UCSD-AML1 (cell line): ENCODE results near the gene ANO6.
A peak's percentile ranks its signal among the peaks of the same experiment; 100 is the strongest.
"Not testable (repeated sequence)": the region's sequence is repeated elsewhere in the genome, so short reads cannot be mapped to it uniquely, and the experiment has no call there.

Experiments
- DNase-seq: peaks from one replicate; lab custom pipeline; 2025; ENCODE audit not compliant: unreplicated experiment; lab: John Stamatoyannopoulos, UW

Gene ANO6

DNA sequence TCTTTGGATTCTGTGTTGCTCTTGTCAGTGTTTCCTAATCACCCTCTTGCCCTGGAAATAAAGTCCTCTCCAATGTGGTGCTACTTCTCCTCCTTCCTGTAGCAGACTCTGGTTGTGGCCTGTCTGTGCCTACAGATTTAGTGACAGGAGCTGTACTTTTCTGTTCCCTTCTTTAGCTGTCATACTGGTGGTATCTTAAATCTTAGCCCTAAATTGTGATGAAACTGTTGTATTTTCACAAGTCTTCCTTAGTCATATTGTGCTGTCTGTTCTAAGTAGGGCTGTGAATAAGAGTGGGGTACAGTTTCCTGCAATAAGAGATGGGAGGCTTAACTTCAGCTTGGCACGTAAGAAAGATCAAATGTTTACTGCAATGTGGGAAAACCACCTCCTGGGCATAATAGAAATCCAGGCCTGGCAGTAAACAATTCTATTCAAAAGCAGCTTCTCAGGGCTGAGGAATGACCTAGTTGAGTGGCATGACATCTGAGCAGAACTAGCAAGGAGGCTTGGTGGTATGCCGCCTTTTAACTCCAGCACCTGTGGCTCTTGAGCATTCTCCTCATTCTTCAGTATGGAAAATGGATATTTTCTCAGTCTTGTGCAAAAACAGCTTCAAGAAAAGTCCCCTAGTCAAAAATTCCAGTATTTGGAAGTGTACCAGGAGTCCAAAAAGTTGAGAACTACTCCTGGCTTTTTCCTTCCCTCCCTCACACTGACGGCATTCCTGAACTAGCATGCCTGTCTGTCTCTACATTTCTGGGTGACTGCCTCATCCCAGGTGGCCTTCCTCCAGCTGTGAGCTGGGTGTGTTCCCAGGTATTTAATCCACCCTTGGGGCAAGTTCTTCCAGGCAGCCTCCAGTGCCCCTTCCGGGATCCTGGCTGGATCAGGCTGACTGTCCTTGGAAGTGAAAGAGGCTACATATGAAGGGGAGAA is 19.5 kb downstream of the ANO6 start:
- no peak for DNase-seq

DNA sequence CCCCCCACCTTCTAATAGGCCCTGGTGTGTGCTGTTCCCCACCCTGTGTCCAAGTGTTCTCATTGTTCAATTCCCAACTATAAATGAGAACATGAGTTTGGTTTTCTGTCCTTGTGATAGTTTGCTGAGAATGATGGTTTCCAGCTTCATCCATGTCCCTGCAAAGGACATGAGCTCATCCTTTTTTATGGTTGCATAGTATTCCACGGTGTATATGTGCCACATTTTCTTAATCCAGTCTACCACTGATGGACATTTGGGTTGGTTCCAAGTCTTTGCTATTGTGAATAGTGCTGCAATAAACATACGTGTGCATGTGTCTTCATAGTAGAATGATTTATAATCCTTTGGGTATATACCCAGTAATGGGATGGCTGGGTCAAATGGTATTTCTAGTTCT is 20.5 kb downstream of the ANO6 start:
- DNase-seq: not testable (repeated sequence)

DNA sequence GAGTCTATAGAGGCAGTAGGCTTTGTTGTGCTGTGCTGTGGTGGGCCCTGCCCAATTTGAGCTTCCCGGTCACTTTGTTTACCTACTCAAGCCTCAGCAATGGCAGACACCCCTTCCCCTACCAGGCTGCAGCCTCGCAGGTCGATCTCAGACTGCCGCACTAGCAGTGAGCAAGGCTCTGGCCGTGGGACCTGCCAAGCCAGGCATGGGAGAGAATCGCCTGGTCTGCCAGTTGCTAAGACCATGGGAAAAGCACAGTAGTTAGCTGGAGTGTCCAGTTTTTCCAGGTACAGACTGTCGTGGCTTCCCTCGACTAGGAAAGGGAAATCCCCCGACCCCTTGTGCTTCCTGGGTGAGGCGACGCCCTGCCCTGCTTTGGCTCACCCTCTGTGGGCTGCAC is 26.3 kb downstream of the ANO6 start:
- DNase-seq: no peak

DNA sequence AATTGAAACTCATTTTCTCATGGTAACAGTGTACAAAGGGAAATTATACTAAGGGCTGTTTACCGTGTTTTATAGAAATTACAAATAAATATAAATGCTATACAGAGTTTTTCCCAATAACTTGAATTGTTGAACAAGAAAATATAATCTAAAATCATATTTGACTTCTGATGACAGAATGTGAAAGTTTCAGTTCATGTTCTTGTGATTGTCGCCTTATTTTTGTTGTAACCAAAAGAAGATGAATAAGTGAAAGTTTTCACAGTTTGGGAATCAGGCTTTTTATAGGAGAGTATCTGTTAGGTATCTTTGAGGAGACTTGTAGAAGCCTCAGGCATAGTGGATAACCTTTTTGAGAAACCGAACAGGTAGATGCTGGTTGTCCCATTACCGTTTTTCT is 28.1 kb downstream of the ANO6 start:
- DNase-seq: no peak

DNA sequence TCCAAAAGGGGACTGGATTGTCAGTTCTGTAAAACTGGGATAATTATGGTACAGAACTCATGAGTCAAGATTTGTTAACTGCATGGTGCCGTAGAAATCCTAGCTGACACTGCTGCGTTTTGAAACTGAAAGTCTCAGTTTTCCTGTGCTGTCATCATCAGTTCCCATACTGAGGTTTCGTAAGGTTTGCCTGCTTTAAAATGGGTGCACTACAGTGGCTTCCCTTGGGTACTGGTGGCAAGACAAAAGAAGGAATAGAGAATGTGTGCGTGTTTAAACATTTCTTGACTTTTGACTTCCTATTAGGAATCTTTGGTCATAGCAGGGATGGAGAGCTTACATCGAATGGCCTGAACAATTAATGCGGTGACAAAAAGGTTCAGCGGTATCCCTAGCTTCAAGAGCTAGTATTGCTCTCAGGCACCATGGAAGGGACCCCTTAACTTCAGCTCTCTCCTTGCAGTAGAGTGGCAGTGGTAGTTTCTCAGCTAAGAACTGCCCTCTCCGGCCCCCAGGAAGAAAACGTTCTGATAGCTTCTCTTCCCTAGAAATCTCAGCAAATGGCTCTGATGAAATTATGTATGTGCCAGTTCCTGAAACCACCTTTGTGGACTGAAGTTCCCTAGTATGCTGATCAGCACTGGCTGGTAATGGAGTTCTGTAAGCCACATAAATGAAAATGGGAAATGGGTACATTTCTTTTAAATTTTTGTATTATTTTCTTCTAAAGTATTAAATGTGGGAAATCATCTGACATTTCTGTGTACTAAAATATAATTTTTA is 28.9 kb downstream of the ANO6 start:
- no peak for DNase-seq

DNA sequence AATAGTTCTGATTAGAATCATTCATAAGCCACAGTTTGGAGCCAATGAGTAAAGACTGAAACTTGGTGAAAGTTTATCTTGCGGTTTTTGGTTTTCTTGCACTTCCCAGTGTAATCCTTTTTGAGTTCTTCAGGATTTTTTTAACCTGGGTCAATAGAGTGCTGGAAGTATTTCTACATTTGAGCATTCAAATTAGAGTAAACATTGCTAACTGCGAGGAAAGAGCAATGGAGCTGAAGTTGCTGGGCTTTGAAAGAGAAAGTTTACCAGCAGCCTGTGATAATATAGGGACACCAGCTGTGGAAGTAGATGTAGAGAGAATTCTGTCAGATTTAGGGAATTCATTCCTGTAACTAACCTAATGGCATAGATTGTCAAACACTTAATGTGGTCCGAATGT is 30.3 kb downstream of the ANO6 start:
- no peak for DNase-seq

DNA sequence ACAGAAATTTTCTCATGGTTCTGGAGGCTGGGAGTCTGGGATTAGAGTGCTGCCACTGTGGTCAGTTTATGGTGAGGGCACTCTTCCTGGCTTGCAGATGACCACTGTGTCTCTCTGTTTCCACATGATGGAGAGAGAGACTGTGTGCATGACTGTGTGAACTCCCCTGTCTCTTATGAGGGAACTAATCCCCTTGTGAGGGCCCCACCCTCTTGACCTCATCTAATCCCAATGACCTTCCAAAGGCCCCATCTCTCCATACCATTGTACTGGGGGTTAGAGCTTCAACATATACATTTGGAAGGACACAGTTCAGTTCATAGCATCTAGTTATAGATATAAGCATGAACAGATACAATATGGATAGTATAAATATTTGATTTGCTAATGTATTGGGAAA is 31.7 kb downstream of the ANO6 start:
- DNase-seq: no peak

DNA sequence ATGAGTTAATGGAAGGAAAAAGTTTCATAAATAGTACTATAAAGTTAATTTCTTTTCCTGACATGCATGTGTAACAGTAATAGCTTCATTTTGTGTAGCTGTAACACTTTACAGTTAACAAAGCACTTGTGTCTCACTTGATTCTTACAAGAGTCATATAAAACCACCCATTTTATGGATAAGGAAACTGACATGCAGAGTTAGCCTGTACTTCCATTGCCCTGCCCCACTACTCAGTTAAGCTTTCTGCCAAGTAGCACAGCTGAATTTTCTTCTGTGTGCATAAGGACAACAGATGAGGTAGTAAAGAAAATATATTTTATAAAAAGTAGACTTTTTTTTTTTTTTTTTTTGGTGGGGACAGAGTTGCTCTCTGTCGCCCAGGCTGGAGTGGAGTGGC is 32.2 kb downstream of the ANO6 start:
- no peak for DNase-seq

DNA sequence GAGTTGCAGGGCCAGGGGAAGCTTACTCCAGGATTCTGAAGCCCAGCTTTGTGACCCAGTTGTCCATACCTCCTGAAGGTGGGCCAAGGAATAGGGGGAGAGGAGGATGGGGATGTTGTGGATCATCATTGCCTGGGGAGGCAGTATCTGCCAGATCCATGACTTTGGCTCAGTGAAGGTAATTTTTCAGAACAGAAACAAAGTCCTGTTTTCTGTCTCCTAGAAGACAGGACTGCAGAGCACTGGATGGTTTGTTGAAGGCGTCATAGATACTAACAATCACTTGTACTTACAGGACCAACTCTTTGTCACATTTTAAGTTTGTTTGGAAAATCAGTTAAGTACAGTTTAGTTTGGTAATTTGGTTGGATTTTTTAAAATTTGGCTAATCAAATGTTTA is 38.4 kb downstream of the ANO6 start:
- no peak for DNase-seq

DNA sequence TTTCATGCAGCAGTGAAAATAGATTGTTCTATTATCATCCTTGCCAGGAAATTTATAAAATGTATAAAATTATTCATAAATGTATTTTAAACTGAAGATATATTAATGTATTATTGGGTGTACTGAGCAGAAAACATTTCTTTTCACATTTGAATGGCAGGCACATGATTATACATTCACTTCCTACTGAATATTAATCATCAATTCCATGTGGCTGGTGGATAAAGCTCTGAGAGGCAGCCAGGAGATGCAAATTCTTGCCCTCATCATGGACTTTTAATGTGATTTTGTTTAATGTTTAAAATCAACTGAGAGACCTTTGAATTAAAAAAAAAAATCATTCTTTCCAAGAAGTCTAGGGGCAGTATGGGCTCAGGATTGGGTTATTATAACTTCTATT is 40.8 kb downstream of the ANO6 start:
- DNase-seq: no peak

DNA sequence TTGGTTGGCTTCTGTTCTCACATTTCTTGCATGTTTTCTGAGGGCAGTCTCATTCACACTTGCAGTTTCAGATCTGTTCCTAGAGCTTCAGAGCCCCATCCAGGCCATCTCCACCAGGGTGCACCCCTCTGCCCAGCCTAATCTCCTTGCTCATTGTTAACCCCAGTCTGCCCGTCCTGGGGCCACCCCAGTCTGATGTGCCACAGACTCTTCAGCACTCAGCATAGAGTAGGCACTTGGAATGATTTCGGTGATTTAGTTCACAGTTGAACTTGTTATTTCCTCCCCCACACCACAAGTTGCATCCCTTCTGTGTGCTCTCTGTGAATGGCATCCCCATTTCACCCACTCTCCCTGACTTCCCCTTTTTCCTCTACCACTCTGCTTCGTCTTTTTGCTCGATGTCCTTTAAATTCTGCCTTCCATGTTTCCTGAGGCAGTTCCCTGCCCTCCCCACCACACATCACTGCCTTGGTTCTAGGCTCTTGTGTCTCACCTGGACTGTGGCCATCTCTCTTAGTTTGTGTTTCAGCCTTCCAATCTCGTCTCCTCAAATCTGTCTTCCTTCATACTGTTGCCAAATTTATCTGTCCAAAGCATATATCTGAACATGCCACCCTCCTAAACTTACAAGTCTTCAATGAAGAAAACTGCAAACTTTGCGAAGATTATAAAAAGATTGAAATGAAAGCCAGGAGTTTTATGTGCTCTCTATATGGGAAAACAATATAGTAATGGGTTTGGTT is 41.5 kb downstream of the ANO6 start:
- DNase-seq: peak; percentile 49

DNA sequence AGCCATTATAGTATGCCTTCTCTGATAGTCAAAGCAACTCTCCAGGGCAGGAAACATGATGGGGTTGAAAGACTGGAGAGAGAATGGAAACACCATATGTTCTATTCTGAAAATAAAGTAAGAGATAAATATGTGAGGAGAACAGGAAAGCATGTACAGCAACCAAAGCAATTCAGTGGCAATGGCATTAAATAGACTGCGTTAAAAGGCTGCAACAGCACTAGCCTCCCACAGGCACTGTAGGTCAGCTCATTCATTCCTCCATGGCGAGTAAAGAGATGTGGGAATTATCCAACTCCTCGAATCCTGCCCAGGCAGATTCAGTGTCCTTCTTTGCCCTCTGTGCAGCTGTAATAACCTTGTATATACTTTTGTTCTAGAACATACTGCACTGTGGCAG is 43.8 kb downstream of the ANO6 start:
- no peak for DNase-seq

DNA sequence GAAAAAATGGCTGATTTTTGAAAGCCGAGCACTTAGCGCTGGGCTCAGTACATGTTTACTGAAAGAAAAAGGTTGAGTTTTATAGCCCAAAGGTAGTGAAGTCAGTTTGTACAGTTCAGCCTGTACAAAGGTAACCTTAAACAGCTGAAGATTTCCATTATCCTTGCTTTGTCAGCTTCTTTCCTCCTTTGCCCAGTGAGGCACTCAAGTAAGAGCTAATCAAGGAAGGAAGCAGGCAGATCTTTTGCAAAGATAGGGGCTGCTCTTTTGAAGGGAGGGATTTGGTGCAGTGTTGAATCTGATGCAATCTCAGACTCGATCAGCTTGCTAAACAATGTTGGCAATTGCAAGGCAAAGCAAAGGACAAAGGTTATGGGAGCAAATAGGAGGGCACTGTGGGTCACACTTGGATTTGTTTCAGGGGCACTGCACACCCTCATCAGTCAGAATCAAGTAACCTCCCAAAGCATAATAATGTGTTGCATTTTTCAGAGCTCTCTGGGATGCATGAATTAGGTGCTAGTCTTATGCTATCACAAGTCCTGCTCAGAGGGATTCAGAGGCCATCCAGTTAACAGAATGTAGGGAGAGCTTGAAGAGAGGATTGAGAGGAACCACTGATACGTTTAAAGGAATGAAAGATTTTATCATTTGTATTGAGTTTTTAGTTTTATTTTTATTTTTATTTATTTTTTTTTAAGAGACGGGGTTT is 44.4 kb downstream of the ANO6 start:
- DNase-seq: peak; percentile 16

DNA sequence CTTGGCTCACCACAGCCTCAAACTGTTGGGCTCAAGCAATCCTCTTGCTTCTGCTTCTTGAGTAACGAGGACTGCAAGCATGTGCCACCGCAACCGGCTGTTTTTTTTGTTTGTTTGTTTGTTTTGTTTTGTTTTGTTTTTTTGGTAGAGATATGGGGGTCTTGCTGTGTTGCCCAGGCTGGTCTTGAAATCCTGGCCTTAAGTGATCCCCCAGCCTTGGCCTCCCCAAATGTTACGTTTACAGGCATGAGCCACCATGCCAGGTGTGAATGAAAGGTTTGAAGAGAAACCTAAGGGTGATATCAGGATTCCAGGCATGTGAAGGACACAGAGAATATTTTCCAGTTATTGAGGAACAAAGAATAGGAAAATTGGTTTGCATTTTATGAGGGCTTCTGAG is 45.0 kb downstream of the ANO6 start:
- no peak for DNase-seq

DNA sequence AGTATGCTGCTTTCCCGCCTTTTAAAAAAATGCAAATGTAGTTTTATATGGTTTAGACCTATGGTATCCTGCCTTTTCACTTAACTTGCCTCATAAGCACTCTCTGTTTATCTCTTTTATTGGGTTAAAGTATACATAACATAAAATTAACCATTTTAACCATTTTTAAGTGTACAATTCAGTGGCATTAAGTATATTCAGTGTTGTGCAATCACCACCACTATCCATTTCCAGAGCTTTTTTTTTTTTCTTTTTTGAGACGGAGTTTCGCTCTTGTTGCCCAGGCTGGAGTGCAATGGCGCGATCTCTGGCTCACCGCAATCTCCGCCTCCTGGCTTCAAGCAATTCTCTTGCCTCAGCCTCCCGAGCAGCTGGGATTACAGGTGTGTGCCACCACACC is 46.3 kb downstream of the ANO6 start:
- not testable (repeated sequence) for DNase-seq

DNA sequence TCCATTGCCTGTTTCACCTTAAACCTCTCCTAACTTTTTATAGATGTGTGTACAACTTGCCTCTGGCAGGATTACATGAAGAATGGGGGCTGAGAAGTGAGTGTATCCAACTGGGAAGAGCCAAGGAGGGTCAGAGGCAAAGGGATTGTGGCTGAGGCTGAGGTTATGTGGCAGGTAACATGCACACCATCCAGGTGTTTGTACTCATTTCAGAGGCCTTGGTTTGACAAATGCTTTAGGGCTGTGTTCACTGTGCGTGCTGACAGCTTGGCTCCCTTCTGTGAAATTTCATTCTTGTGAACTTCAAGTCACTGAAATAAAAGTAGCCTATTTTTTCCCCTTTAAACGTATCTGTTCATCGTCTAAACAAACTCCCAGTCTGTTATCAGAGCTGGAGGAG is 47.7 kb downstream of the ANO6 start:
- DNase-seq: no peak

DNA sequence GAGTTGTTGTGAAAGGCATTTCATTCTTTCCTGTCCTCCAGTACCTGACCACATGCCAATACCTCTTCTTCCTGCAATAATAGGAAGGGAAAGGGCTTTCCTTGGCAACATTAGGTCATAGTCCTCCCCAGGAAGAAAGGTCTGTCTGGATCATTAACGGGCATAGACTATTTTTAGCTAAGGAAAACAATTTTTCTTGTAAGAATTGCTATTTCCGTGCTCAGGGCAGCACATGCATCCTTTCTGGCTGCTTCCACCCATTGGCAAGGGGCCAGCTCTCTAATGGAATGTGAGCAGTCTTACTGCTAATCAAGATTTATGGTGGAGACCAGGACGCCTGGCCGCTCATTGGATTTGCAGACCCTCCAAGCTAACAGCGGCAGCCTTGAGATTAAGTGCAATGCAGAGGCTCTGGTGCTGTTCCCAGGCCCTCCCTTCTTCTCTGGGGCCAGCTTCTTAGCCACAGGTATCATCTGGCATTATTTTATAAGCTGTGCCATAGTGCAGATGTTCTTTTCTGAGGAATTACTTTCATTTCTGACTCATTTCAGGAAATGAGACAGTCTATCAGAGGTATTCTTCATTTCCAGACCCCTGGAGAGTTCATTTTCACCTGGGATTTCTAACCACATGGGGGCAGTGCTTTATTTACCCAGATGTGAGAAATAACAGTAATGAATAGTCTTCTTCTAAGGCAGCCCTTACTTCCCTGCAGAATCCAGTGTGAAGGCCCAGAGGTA is 52.9 kb downstream of the ANO6 start:
- DNase-seq: peak; percentile 46

DNA sequence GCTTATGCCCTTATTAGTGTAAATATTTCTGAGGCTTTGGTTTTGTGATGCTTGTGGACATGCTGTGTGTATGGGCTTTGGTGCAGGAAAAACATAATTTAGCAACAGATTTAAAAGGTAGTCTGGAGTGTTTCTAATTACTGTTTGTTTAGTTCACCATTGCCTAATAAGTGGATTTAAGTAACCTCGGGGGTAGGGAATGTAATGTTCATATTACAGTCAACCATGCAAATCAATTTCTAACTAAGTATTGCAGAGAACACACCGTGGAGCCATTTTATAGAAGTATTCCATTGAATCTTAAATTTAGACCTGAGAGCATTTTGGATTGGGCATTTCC is 53.5 kb downstream of the ANO6 start:
- DNase-seq: no peak

DNA sequence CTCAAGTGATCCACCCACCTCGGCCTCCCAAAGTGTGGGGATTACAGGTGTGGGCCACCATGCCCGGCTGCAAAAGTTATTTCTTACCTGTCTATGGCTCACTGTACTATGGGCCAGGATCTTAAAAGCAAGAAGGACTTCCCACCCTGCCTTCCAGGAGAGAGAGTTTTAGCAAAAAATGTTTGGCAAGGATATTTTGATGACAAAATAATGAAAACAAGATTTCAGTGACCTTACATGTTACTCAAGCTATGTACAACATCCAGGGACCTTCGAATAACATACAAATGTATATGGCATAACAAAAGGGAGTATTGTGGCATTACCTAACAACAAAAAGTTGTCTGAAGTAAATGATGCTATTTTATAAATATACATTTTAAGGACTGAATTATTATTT is 55.1 kb downstream of the ANO6 start:
- DNase-seq: no peak

DNA sequence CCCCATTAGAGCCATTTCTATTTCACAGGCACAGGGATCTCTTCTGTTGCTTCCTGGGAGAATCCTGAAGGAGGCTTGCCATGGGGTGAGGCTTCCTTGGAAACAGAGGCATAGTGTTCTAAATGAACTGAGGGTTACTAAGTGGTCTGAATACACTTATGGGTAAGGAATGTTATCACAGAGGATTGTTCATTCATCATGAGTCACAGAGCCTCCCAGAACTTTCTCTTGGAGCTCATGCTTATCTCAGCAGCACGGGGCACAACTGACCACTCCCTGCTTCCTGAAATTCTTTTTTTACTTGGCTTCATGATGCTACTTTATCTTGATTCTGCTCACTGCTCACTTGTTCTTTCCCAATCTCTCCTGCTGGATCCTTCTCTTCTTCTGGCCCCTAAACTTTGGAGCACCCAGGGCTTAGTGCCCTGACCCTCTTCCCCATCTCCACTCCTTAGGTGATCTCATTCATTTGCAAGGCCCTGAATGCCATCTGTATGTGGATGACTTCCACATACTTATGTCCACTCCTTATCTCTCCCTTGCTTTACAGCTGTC is 57.9 kb downstream of the ANO6 start:
- DNase-seq: peak; percentile 13
